Left renal cortex interstitium (tissue), 4 donors: ENCODE data around the gene TRAP1. TPM values are rescaled to one million over a fixed set of nuclear protein-coding genes. Genes with fewer than 3 reads are reported as not detected.

Experiments
- DNase-seq, 4 donors: peaks; one replicate each; pipeline ENCODE4 v3.0.0-alpha.2; 2013; ENCODE audit warnings: low read depth in 4 of 4, low spot score in 2 of 4, missing footprints in 1 of 4
- polyA plus RNA-seq, 4 donors: library from polyadenylated mRNA; unstranded; fragments of 120-200 nt; gene quantifications; one replicate each; pipeline ENCODE4 v1.2.1, GENCODE V29; 2013; ENCODE audit not compliant: insufficient read length in 4 of 4

The TRAP1 gene
- polyA plus RNA-seq, 4 donors = 94.7 to 121 (median 109) TPM

DNA sequence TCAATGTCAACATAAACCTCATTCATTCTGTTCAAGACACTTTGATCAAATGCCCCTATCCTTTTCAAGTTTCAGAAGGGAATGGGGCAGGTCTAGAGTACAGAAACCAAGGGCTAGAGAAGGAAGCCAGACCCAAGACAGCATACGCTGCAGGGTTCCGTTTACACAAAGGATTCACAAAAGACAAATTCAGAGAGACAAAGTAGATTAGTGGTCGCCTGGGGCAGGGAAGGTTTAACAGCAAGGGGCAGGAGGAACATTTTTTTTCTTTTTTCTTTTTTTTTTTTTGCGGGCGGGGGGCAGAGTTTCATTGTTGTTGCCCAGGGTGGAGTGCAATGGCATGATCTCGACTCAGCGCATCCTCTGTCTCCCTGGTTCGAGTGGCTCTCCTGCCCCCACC, 19.9 kb upstream of the TRAP1 start:
- no peak for DNase-seq

DNA sequence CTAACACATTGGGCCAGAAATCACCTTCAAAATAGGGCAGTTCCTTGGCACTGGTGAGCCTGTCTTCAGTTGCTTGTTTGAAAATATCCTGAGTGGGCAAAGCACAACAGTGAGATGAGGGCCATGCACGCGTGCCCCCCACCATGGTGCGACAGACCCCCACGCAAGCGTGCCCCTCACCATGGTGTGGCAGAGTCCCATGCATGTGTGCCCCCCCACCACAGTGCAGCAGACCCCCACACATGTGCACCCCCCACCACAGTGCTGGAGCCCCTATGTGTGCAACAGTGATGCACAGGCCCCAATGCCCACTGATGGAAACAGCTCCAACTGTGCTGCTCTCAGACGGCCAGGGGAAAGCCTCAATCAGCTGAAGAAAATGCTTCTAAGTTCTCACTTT, 18.8 kb upstream of the TRAP1 start:
- no peak for DNase-seq

DNA sequence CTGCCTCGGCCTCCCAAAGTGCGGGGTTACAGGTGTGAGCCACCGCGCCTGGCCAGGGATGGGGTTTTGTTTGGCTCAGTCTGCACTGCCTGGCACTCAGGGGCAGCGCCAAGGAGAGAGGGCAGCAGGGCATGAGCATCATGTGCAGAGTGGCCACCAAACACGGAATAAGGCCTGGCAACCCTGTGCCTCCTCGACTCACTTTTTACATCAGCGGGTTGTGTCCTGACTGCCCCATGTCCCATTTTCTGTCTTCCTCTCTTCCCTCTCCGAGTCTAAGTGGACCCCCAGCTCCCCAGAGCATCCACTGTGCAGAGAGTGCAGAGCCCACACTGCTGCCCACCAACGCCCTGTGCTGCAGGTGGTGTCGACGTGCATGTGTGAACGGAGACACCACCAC, 18.2 kb upstream of the TRAP1 start:
- DNase-seq = no peak

- no peak for DNase-seq
Measured at GRCh38 chr16:3734758-3735221, 17.5 kb upstream of the TRAP1 start.

GRCh38 chr16:3734084-3734757, 16.9 kb upstream of the TRAP1 start:
- DNase-seq = no peak

DNA sequence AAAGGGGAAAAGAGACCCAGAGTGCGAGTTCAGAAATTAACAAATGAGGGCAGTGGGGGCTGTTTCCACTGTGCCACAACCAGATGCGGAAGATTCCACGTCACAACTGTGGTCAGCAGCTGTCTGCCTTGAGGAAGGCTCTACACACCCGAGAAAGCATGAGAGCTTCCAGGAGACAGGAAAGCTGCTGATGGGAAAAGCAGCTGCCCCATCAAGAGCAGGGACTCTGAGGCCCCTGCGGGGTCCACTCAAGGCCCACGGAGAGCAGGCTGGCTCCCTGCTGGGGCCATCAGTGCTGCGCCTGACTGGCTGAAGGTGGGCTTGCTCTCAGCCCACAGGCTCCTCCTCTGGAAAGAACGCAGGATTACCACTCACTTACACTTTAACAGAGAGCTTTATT, 14.8 kb upstream of the TRAP1 start:
- DNase-seq = no peak

DNA sequence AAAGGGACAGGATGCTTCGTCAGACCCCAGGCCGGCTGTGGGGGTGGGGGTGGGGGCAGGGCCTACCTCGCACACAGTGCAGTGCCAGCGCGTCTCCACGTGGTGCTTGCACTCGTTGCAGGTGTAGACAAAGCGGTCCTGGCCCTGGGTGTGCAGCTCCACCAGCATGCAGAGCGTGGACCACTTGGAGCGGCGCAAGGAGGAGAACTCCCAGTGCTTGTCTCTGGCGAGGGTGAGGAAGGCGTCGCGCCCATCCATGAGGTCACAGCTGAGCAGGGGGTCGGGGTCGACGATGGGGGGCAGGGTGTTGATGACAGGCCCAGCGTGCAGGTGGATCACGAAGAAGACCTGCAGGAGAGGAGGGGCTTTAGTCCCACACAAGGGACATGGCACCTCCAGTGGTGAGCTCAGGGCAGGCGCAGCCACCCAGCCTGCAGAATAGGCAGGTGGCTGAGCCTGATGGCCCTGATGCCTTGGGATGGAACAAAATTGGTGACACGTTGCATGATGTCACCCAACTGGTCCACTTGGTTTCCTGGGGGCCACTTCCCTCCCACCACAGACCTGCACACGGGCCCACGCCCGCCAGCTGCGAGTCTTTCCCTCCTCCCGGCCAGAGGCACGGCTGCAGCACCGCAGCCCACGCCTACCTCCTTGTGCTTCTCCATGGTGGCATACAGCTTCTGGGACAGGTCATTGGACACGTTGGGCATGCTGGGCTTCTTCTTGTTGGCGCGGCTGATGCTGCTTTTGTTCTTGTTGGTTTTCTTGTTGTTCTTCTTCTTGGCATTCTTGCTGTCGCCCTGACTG, 14.0 kb upstream of the TRAP1 start:
- DNase-seq = no peak

- DNase-seq = no peak
Measured at GRCh38 chr16:3730161-3731125, 13.1 kb upstream of the TRAP1 start.

DNA sequence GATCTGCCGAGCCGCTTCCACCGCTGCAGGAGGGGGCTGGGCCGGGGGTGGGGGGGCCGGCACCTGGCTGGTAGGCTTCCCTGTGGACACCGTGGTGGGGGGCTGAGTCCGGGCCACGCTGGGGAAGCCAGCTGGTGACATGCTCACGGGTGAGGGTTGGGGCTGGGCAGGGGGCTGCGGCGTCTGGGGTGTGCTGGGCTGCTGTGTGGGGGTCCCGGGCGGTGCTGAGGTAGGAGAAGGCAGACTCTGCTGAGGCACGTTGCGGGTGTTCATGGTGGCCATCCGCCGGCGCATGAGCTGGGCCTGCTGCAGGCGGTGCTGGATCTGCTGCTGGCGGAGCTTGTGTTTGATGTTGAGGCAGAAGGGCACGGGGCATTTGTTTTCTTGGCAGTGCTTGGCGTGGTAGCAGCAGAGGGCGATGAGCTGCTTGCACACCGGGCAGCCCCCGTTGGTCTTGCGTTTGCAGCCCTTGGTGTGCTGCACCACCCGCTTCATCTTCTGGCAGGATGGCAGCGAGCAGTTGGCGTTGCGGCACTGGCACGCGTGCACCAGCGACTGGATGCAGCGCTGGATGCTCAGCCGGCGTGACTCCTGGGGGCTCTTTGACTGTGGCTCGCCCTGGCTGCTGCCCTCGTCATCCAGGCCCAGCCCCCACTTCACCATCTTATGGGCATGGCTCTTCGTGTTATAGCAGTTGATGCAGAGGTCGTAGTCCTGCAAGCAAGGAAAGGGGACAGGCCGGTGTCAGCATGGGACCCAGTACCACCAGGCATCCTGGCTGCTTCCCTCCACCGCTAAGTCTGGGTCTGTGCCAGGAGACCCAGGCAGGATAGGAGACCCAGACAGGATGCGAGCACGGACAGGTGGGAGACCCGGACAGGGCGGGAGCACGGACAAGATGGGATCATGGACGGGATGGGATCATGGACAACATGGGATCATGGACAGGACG, 12.1 kb upstream of the TRAP1 start:
- no peak for DNase-seq

- DNase-seq = no peak
Measured at GRCh38 chr16:3728424-3729160, 11.3 kb upstream of the TRAP1 start.

GRCh38 chr16:3727806-3728381, 10.6 kb upstream of the TRAP1 start:
- no peak for DNase-seq

DNA sequence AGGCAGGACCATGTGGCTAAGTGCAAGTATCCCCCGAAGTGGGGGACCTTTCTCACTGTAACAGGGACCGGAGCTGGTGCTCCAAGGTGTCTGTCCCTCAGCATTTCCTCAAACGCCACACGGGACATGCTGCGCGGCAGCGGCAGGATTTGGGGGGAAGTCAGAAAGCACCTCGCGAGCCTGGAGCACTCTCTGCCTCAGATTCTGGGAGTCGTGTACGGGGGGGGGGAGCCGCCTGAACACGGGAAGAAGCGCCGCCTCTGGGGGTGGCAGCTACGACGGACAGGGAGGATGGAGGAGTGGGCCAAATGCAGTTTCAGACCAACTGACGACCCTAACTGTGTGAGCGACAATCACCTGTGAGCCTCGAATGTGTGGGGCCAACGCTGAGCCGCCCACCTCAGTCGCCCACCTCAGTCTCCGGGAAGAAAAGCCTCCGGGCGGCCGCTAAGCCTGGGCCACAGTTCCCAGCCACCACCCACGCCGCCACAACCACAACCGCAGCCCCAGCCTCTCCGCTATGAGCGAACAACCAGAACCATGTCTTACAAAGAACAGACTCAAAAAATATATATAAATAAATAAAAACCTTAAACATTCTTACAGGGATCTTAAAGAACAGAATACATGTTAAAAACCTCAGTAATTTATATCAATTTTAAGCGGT, 8.8 kb upstream of the TRAP1 start:
- DNase-seq = no peak

GRCh38 chr16:3725276-3725675, 8.0 kb upstream of the TRAP1 start:
- DNase-seq = no peak

DNA sequence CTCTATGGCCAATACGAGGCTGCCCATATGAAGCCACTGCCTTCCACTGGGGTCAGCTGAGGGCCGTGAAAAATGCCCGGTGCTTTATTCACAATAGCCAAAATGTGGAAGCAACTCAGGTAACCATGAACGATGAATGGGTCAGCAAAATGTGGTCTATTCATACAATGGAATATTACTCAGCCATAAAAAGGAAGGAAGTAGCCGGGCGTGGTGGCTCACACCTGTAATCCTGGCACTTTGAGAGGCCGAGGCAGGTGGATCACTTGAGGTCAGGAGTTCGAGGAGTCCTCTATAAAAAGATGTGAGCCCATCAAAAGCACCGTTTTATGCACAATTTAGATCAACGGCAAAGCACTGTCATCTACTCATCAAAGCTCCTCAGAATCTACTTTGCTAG, 5.2 kb upstream of the TRAP1 start:
- DNase-seq = no peak

DNA sequence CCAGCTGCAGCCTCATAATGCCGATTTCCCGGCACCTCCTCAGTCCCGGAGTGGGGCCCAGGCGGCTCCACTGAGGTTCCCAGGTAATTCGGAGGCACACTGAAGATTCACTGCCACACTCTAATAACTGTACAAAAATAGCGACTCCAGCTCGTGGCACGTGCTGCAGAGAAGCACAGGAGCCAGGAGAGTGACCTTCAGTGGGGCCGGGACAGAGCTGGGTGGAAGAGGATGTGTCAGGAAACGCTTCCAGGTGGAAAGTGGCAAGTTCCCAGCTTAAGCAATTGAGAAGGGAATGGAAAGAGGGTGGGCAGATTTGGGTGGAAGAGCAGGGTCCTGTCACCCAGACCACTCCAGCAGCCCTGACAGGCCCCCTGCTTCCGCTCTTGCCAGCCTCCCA, 3.1 kb upstream of the TRAP1 start:
- no peak for DNase-seq

- DNase-seq = no peak
Measured at GRCh38 chr16:3718628-3719027, 1.3 kb upstream of the TRAP1 start.

GRCh38 chr16:3718019-3718391, 681 bp upstream of the TRAP1 start:
- no peak for DNase-seq

GRCh38 chr16:3716831-3717234, 491 bp downstream of the TRAP1 start:
- peak in 1 of 4 donors; percentile 15 for DNase-seq
